HepG2 (cell line): ENCODE results near the gene RIT2. TPM values are rescaled to one million over a fixed set of nuclear protein-coding genes. Genes with fewer than 3 reads are reported as not detected.

ENCODE experiments used
- ATAC-seq: fragments of 200-7000 bp; cut with Tn5 transposase; 3 replicates; pipeline ENCODE4 v1.9.1; 2020; ENCODE audit warnings: mild to moderate bottlenecking, moderate library complexity
- BruUV-seq: library from RNA; stranded (reverse); fragments of 400-500 nt; replicated peaks from 2 replicates; lab custom pipeline; 2021; lab: Mats Ljungman, UMichigan
- CTCF ChIA-PET: fragments of 300-600 bp; formaldehyde crosslinking; extraction: SDS; loops from one replicate; lab custom pipeline; 2021; ENCODE audit warnings: low total read pairs, inconsistent platforms, low intra/inter-chr PET ratio; lab: Yijun Ruan, JAX
- POLR2A ChIA-PET: fragments of 350-600 bp; sonication (Branson Sonifier 250); formaldehyde crosslinking; loops from one replicate; lab custom pipeline; 2020; ENCODE audit warnings: antibody characterized with exemption, inconsistent platforms; lab: Yijun Ruan, JAX
- DNase-seq: peaks from one replicate; pipeline ENCODE4 v3.0.0-alpha.2; 2015; ENCODE audit warnings: low spot score
- FAIRE-seq: peaks from 3 replicates; lab custom pipeline; 2011; peaks lifted over from hg19 to GRCh38; lab: Jason Lieb, UNC
- H2AFZ ChIP-seq: one replicate; pipeline ENCODE4 v1.6.1; 2011; ENCODE audit warnings: low read length, inconsistent platforms
- H3K27ac ChIP-seq: fragments of 300-600 bp; 3 replicates; pipeline ENCODE4 v1.8.0; 2011; ENCODE audit warnings: mixed run types, mild to moderate bottlenecking, mixed read lengths, low read length, inconsistent platforms; ENCODE audit not compliant: insufficient read depth; ENCODE audit errors: extremely low read length
- H3K27me3 ChIP-seq, 2 experiments: fragments of 200-600 bp in 1 of 2; 2 replicates in 1 of 2; 3 replicates in 1 of 2; pipeline versions ENCODE4 v1.6.0 to v1.8.0; 2011; ENCODE audit warnings: low read length in 2 of 2, mild to moderate bottlenecking in 2 of 2, moderate library complexity in 2 of 2, inconsistent platforms in 1 of 2; ENCODE audit not compliant: insufficient read depth in 2 of 2, control insufficient read depth in 1 of 2
- H3K36me3 ChIP-seq, 2 experiments: fragments of 200-600 bp in 1 of 2; replicated peaks in 1 of 2; 2 replicates in 1 of 2; 3 replicates in 1 of 2; pipeline versions ENCODE4 v1.5.1 to v1.8.0; 2011; ENCODE audit warnings: low read length in 2 of 2, inconsistent platforms in 1 of 2; ENCODE audit not compliant: insufficient read depth in 2 of 2, control insufficient read depth in 1 of 2
- H3K4me1 ChIP-seq: 2 replicates; pipeline ENCODE4 v1.5.1; 2012; ENCODE audit warnings: low read length, inconsistent platforms; ENCODE audit not compliant: insufficient read depth
- H3K4me2 ChIP-seq: 2 replicates; pipeline ENCODE4 v1.6.0; 2011; ENCODE audit warnings: low read depth, low read length, inconsistent platforms
- H3K4me3 ChIP-seq, 3 experiments: fragments of 200-600 bp in 1 of 3; sonication (generic), shearing (Covaris generic) in 1 of 3; replicated peaks in 1 of 3; 2 replicates each; pipeline ENCODE4 v1.5.1; 2011 to 2016; ENCODE audit warnings: low read length in 3 of 3, inconsistent platforms in 2 of 3, low read depth in 2 of 3, mild to moderate bottlenecking in 2 of 3, control low read depth in 1 of 3, mixed read lengths in 1 of 3; ENCODE audit not compliant: insufficient read depth in 1 of 3
- H3K79me2 ChIP-seq: one replicate; pipeline ENCODE4 v1.6.1; 2011; ENCODE audit warnings: low read length, inconsistent platforms; ENCODE audit not compliant: insufficient read depth
- H3K9ac ChIP-seq: 2 replicates; pipeline ENCODE4 v1.6.0; 2011; ENCODE audit warnings: mild to moderate bottlenecking, low read depth, low read length, inconsistent platforms; ENCODE audit not compliant: insufficient read depth
- H3K9me3 ChIP-seq: 2 replicates; pipeline ENCODE4 v1.5.1; 2012; ENCODE audit warnings: mild to moderate bottlenecking, low read length
- H4K20me1 ChIP-seq: 2 replicates; pipeline ENCODE4 v1.6.0; 2011; ENCODE audit warnings: inconsistent platforms, mild to moderate bottlenecking, low read length, moderate library complexity; ENCODE audit not compliant: insufficient read depth
- BCLAF1 ChIP-seq: fragments of 450-650 bp; IDR thresholded peaks from 2 replicates; pipeline ENCODE4 v1.6.1; 2017; ENCODE audit warnings: mild to moderate bottlenecking
- GATAD2A ChIP-seq: IDR thresholded peaks from 2 replicates; pipeline ENCODE4 v1.6.1; 2016
- KAT7 ChIP-seq: IDR thresholded peaks from 2 replicates; pipeline ENCODE4 v1.6.1; 2018; ENCODE audit warnings: borderline replicate concordance, missing compliant biosample characterization
- MIER3 ChIP-seq: IDR thresholded peaks from 2 replicates; pipeline ENCODE4 v1.6.1; 2016; ENCODE audit warnings: missing compliant biosample characterization, borderline replicate concordance
- ZNF337 ChIP-seq: sonication (generic); formaldehyde crosslinking; IDR thresholded peaks from 2 replicates; pipeline ENCODE4 v1.5.1; 2020; ENCODE audit warnings: missing genetic modification reagents, low read depth, mild to moderate bottlenecking, borderline replicate concordance
- ZNF33B ChIP-seq: sonication (generic); formaldehyde crosslinking; IDR thresholded peaks from 2 replicates; pipeline ENCODE4 v1.5.1; 2020; ENCODE audit warnings: mild to moderate bottlenecking, missing genetic modification reagents
- ZNF513 ChIP-seq: sonication (generic); formaldehyde crosslinking; conservative IDR thresholded peaks from 2 replicates; pipeline ENCODE4 v1.5.0; 2020; ENCODE audit warnings: missing genetic modification reagents
- ZNF740 ChIP-seq: sonication (generic); formaldehyde crosslinking; IDR thresholded peaks from 2 replicates; pipeline ENCODE4 v1.4.0; 2020; ENCODE audit warnings: missing genetic modification reagents
- WGBS: methylation state at CpG from one replicate; pipeline ENCODE4 v1.1.6; 2017; ENCODE audit warnings: low lambda C conversion rate; 5-methylcytosine and 5-hydroxymethylcytosine counted together
- in situ Hi-C: cut with HindIII; loops from 2 replicates; pipeline ENCODE4 v1.10.0; 2017; ENCODE audit warnings: low pct_unique_long_range_greater_than_20kb; ENCODE audit not compliant: extremely low pct_ligation_motif_present
- intact Hi-C: fragments of 100-400 bp; cut with micrococcal nuclease; formaldehyde crosslinking; loops from one replicate; pipeline ENCODE4 v1.10.0; 2022; ENCODE audit not compliant: unreplicated experiment
- polyA plus RNA-seq, 8 experiments: library from polyadenylated mRNA; depleted of rRNA in 3 of 8; stranded (reverse) in 7 of 8; unstranded in 1 of 8; fragments of >200 nt; fragmentation: Illumina TruSeq in 4 of 8; extraction: Trizol in 4 of 8; gene quantifications; 2 replicates each; pipeline versions ENCODE4 v1.2.1 to v1.2.3, GENCODE V29; 2011 to 2016; ENCODE audit warnings: low read depth in 4 of 8, missing spikeins in 1 of 8, mixed read lengths in 1 of 8; ENCODE audit not compliant: insufficient read depth in 1 of 8
- total RNA-seq, 5 experiments: library from RNA; depleted of rRNA; stranded (reverse); fragments of >200 nt; fragmentation: Illumina TruSeq; extraction: Trizol; gene quantifications; 2 replicates each; pipeline ENCODE4 v1.2.3, GENCODE V29; 2016; ENCODE audit warnings: low read depth in 1 of 5
- TF ChIP-seq, protein P1 (sequence below): sonication (generic); formaldehyde crosslinking; IDR thresholded peaks from 2 replicates; pipeline ENCODE4 v1.8.1; 2022; ENCODE audit warnings: mild to moderate bottlenecking, missing genetic modification reagents

Gene RIT2
- total and polyA plus RNA-seq, 2 of the 13 experiments (the other 11 are each of a cell fraction or from before 2014, with no cell fraction given): not detected

DNA sequence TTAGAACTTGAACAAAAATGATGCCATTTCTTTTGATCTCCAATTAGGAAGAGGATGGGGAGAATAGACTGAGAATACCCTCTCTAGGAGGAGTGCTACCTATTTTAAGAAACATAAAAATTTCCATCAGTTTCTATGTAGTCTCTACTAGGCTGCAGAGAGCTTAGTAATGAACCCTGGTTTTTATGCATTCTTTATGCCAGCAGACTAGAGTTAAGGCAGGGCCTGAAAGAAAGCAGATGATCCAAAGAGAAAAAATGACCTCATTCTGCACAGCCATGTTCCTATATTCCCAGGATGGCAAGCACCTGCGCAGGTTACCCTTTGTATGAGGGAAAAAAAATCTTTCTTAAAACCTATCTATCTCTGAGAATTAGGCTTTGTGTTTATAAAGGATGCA is 254.9 kb downstream of the RIT2 start:
- no peaks in the 10 kb centered on the region for H4K20me1 ChIP-seq
- H3K4me2 ChIP-seq: no peak overlapping the region
- H3K9ac ChIP-seq: no peak overlapping the region
- 0% methylated on average over 1 of the region's 1 CpG for WGBS
- no TSS peak for BruUV-seq
- H3K27ac ChIP-seq: no peak overlapping the region
- H3K36me3 ChIP-seq: no peaks in the 10 kb centered on the region
- H3K27me3 ChIP-seq: no peaks in the 10 kb centered on the region
- ChIA-PET CTCF (no interaction called here), POLR2A (no interaction called here)
- no peak overlapping the region for H2AFZ ChIP-seq
- ATAC-seq: no peak
- intact Hi-C loops (no loop called here), in situ Hi-C loops (no loop called here)
- H3K4me3 ChIP-seq: no peak overlapping the region
- no peak for DNase-seq
- H3K79me2 ChIP-seq: no peaks in the 10 kb centered on the region
- H3K4me1 ChIP-seq: no peaks in the 10 kb centered on the region
- TF ChIP-seq ZNF740 (no peak), KAT7 (CRISPR knock-in tag) (no peak), GATAD2A (CRISPR knock-in tag) (no peak), ZNF513 (CRISPR knock-in tag) (no peak), BCLAF1 (no peak), ZNF33B (CRISPR knock-in tag) (no peak), ZNF337 (CRISPR knock-in tag) (no peak), MIER3 (CRISPR knock-in tag) (no peak)
- TF ChIP-seq, protein P1, sequence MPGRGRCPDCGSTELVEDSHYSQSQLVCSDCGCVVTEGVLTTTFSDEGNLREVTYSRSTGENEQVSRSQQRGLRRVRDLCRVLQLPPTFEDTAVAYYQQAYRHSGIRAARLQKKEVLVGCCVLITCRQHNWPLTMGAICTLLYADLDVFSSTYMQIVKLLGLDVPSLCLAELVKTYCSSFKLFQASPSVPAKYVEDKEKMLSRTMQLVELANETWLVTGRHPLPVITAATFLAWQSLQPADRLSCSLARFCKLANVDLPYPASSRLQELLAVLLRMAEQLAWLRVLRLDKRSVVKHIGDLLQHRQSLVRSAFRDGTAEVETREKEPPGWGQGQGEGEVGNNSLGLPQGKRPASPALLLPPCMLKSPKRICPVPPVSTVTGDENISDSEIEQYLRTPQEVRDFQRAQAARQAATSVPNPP (CRISPR knock-in tag): no peak
- H3K9me3 ChIP-seq: no peaks in the 10 kb centered on the region
- no peak for FAIRE-seq
